K562 (cell line): ENCODE measurements around the gene GNRHR. TPM values are rescaled to one million over a fixed set of nuclear protein-coding genes. Genes with fewer than 3 reads are reported as not detected.

Experiments
- CHD4 ChIP-seq: fragments of 200-600 bp; sonication (generic); IDR thresholded peaks from 3 replicates; pipeline ENCODE4 v1.6.1; 2012; ENCODE audit warnings: low read depth, mild to moderate bottlenecking, mixed read lengths, low read length, inconsistent platforms; ENCODE audit not compliant: insufficient read depth, insufficient replicate concordance, poor library complexity, severe bottlenecking
- CXXC5 ChIP-seq: fragments of 250-450 bp; sonication (Bioruptor Pico); IDR thresholded peaks from 2 replicates; pipeline ENCODE4 v1.8.0; 2022; ENCODE audit warnings: inconsistent platforms, mild to moderate bottlenecking, moderate library complexity
- ERF ChIP-seq: fragments of 450-650 bp; formaldehyde crosslinking; IDR thresholded peaks from 2 replicates; pipeline ENCODE4 v1.4.0; 2020; ENCODE audit warnings: mild to moderate bottlenecking, mixed read lengths
- FUS ChIP-seq: fragments of 200-400 bp; formaldehyde crosslinking; optimal IDR thresholded peaks from 2 replicates; pipeline ENCODE3; 2017; ENCODE audit warnings: low read depth, low read length
- HIVEP1 ChIP-seq: fragments of 250-450 bp; sonication (Bioruptor Pico); IDR thresholded peaks from 2 replicates; pipeline ENCODE4 v1.4.0; 2020; ENCODE audit warnings: mild to moderate bottlenecking
- HMG20B ChIP-seq: fragments of 250-450 bp; sonication (Bioruptor Pico); IDR thresholded peaks from 2 replicates; pipeline ENCODE4 v1.5.0; 2021; ENCODE audit warnings: mild to moderate bottlenecking
- IFI16 ChIP-seq: fragments of 250-450 bp; sonication (Bioruptor Pico); IDR thresholded peaks from 2 replicates; pipeline ENCODE4 v2.1.2; 2022; ENCODE audit warnings: mild to moderate bottlenecking, inconsistent platforms
- MXI1 ChIP-seq: IDR thresholded peaks from 2 replicates; pipeline ENCODE4 v1.6.1; 2011; ENCODE audit warnings: low read depth, mild to moderate bottlenecking, improper control_type of control experiment, low read length
- PRMT5 ChIP-seq: sonication (generic); formaldehyde crosslinking; IDR thresholded peaks from 2 replicates; pipeline ENCODE4 v1.5.0; 2020; ENCODE audit warnings: missing genetic modification reagents
- TAF7 ChIP-seq: fragments of 450-650 bp; IDR thresholded peaks from 2 replicates; pipeline ENCODE4 v1.6.1; 2016; ENCODE audit warnings: missing genetic modification characterization, missing compliant biosample characterization
- ZBED1 ChIP-seq: IDR thresholded peaks from 2 replicates; pipeline ENCODE4 v1.6.1; 2014
- ZNF57 ChIP-seq: fragments of 450-650 bp; formaldehyde crosslinking; IDR thresholded peaks from 2 replicates; pipeline ENCODE4 v1.4.0; 2020; ENCODE audit warnings: mild to moderate bottlenecking, moderate library complexity
- ZNF589 ChIP-seq: fragments of 200-800 bp; sonication (Bioruptor generic); IDR thresholded peaks from 2 replicates; pipeline ENCODE4 v1.6.1; 2016; ENCODE audit warnings: low read depth, missing genetic modification characterization, missing compliant biosample characterization
- ZNF75A ChIP-seq: fragments of 450-650 bp; formaldehyde crosslinking; IDR thresholded peaks from 2 replicates; pipeline ENCODE4 v1.4.0; 2020; ENCODE audit warnings: mild to moderate bottlenecking
- polyA plus RNA-seq, 8 experiments: library from polyadenylated mRNA; depleted of rRNA in 4 of 8; stranded (reverse) in 5 of 8; unstranded in 3 of 8; fragments of >200 nt; fragmentation: Nextera tagmentation in 2 of 8; fragmentation: Illumina TruSeq in 1 of 8; extraction: Ambion mirVana in 2 of 8; extraction: Trizol in 1 of 8; gene quantifications; 2 replicates each; pipeline versions ENCODE4 v1.2.1 to v1.2.3, GENCODE V29; 2011 to 2014; ENCODE audit warnings: inconsistent platforms in 1 of 8, missing spikeins in 1 of 8
- total RNA-seq, 7 experiments: library from RNA; depleted of rRNA in 6 of 7; stranded (reverse); fragments of >200 nt in 6 of 7; fragmentation: Illumina TruSeq in 2 of 7; extraction: Trizol in 2 of 7; gene quantifications; 2 replicates each; pipeline versions ENCODE4 v1.2.1 to v1.2.3, GENCODE V29; 2011 to 2021; ENCODE audit warnings: low replicate concordance in 1 of 7
- TF ChIP-seq, protein P1 (sequence below), 2 experiments: fragments of 450-650 bp in 1 of 2; IDR thresholded peaks; 2 replicates each; pipeline ENCODE4 v1.6.1; 2011 to 2017; ENCODE audit warnings: low read depth in 2 of 2, antibody characterized with exemption in 1 of 2, borderline replicate concordance in 1 of 2, low read length in 1 of 2, mild to moderate bottlenecking in 1 of 2, mixed read lengths in 1 of 2; ENCODE audit not compliant: control insufficient read depth in 1 of 2
- TF ChIP-seq, protein P2 (sequence below): fragments of 450-650 bp; IDR thresholded peaks from 2 replicates; pipeline ENCODE4 v1.6.1; 2018; ENCODE audit not compliant: partially characterized antibody
- TF ChIP-seq, protein P3 (sequence below): fragments of 250-450 bp; sonication (Bioruptor Pico); IDR thresholded peaks from 2 replicates; pipeline ENCODE4 v1.4.0; 2020; ENCODE audit warnings: mild to moderate bottlenecking

Gene GNRHR
- total and polyA plus RNA-seq, 9 of the 15 experiments (the other 6 are each of a cell fraction or from before 2014, with no cell fraction given), result 0.06 to 0.13 TPM; not detected in 7

DNA sequence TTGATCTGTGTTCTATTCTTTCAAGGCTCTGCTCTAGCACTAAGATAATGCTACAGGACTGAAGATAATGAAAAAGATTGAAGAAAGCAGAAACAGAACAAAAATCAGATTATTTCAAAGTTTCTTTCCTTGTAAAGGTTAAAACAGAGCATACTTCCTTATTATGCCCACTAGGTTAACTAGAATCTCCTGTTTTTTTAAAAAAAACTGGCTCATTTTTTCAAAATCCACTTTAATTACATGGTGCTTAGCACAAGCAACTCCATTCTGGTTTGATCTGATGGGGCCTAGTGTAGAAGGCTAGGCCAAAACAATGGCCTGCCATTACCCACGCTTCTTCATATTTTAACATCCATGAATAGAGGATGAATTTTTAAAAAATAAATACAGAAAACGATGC is 52.0 kb downstream of the GNRHR start (continued):
- TF ChIP-seq, protein P1, sequence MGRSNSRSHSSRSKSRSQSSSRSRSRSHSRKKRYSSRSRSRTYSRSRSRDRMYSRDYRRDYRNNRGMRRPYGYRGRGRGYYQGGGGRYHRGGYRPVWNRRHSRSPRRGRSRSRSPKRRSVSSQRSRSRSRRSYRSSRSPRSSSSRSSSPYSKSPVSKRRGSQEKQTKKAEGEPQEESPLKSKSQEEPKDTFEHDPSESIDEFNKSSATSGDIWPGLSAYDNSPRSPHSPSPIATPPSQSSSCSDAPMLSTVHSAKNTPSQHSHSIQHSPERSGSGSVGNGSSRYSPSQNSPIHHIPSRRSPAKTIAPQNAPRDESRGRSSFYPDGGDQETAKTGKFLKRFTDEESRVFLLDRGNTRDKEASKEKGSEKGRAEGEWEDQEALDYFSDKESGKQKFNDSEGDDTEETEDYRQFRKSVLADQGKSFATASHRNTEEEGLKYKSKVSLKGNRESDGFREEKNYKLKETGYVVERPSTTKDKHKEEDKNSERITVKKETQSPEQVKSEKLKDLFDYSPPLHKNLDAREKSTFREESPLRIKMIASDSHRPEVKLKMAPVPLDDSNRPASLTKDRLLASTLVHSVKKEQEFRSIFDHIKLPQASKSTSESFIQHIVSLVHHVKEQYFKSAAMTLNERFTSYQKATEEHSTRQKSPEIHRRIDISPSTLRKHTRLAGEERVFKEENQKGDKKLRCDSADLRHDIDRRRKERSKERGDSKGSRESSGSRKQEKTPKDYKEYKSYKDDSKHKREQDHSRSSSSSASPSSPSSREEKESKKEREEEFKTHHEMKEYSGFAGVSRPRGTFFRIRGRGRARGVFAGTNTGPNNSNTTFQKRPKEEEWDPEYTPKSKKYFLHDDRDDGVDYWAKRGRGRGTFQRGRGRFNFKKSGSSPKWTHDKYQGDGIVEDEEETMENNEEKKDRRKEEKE (IDR thresholded peaks at IDR 0.05; ENCODE audit: borderline replicate concordance in 1 of 2, control insufficient read depth in 1 of 2, low read depth in 2 of 2, low read length in 1 of 2), result no peak
- TF ChIP-seq, protein P2, sequence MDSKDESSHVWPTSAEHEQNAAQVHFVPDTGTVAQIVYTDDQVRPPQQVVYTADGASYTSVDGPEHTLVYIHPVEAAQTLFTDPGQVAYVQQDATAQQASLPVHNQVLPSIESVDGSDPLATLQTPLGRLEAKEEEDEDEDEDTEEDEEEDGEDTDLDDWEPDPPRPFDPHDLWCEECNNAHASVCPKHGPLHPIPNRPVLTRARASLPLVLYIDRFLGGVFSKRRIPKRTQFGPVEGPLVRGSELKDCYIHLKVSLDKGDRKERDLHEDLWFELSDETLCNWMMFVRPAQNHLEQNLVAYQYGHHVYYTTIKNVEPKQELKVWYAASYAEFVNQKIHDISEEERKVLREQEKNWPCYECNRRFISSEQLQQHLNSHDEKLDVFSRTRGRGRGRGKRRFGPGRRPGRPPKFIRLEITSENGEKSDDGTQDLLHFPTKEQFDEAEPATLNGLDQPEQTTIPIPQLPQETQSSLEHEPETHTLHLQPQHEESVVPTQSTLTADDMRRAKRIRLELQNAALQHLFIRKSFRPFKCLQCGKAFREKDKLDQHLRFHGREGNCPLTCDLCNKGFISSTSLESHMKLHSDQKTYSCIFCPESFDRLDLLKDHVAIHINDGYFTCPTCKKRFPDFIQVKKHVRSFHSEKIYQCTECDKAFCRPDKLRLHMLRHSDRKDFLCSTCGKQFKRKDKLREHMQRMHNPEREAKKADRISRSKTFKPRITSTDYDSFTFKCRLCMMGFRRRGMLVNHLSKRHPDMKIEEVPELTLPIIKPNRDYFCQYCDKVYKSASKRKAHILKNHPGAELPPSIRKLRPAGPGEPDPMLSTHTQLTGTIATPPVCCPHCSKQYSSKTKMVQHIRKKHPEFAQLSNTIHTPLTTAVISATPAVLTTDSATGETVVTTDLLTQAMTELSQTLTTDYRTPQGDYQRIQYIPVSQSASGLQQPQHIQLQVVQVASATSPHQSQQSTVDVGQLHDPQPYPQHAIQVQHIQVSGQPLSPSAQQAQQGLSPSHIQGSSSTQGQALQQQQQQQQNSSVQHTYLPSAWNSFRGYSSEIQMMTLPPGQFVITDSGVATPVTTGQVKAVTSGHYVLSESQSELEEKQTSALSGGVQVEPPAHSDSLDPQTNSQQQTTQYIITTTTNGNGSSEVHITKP, result no peak
- TF ChIP-seq MXI1, result no peak
- no peak for TF ChIP-seq CHD4
- peak; percentile 70 for TF ChIP-seq CXXC5
- 0 out of 2 replicates have a peak, but pooled peaks have one; percentile 35 for TF ChIP-seq HIVEP1
- TF ChIP-seq ZNF75A, result no peak
- TF ChIP-seq HMG20B (CRISPR knock-in tag), result no peak
- TF ChIP-seq ZNF589 (CRISPR knock-in tag), result peak; percentile 88
- no peak for TF ChIP-seq PRMT5 (CRISPR knock-in tag)
- no peak for TF ChIP-seq FUS
- no peak for TF ChIP-seq ZNF57 (CRISPR knock-in tag)
- TF ChIP-seq, protein P3, sequence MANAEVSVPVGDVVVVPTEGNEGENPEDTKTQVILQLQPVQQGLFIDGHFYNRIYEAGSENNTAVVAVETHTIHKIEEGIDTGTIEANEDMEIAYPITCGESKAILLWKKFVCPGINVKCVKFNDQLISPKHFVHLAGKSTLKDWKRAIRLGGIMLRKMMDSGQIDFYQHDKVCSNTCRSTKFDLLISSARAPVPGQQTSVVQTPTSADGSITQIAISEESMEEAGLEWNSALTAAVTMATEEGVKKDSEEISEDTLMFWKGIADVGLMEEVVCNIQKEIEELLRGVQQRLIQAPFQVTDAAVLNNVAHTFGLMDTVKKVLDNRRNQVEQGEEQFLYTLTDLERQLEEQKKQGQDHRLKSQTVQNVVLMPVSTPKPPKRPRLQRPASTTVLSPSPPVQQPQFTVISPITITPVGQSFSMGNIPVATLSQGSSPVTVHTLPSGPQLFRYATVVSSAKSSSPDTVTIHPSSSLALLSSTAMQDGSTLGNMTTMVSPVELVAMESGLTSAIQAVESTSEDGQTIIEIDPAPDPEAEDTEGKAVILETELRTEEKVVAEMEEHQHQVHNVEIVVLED (CRISPR knock-in tag), result 0 out of 2 replicates have a peak, but pooled peaks have one; percentile 26
- no peak; the same call in 1 of the 2 replicates for TF ChIP-seq IFI16
- 0 out of 2 replicates have a peak, but pooled peaks have one; percentile 23 for TF ChIP-seq ERF
- TF ChIP-seq ZBED1, result no peak
- peak; percentile 47; the same call in 1 of the 2 replicates for TF ChIP-seq TAF7 (tag)
